ENCODE data around the gene TMEM232. TPM values are rescaled to one million over a fixed set of nuclear protein-coding genes. Genes with fewer than 3 reads are reported as not detected.

TMEM232 gene
- total RNA-seq, 4 donors from 2014 or later: 1.2 to 3.8 (median 2.0) TPM

- intact Hi-C loops (cut with DNase I): no loop called here
- WGBS: 63% methylated on average over 2 of the region's 2 CpGs
- TF ChIP-seq POLR2A (IDR thresholded peaks at IDR 0.05; ENCODE audit: low read depth): no peak
- TF ChIP-seq CTCF (IDR thresholded peaks at IDR 0.05): no peak
- no peak for TF ChIP-seq POLR2AphosphoS5 (IDR thresholded peaks at IDR 0.05)
Observed at GRCh38 chr5:110507972-110508371, 218.5 kb downstream of the TMEM232 start.

GRCh38 chr5:110506378-110506777 lies 220.1 kb downstream of the TMEM232 start:
- no peak for DNase-seq (ENCODE audit: extremely low spot score)
- no peak overlapping the region for H3K27ac ChIP-seq (replicated peaks in 1 of 4)
- H3K9me3 ChIP-seq: no peaks in the 10 kb centered on the region
- intact Hi-C loops (cut with DNase I): no loop called here
- H3K36me3 ChIP-seq: no peaks in the 10 kb centered on the region
- no peak overlapping the region for H3K4me3 ChIP-seq
- no peaks in the 10 kb centered on the region for H3K4me1 ChIP-seq
- H3K27me3 ChIP-seq: no peaks in the 10 kb centered on the region
- TF ChIP-seq POLR2A (IDR thresholded peaks at IDR 0.05; ENCODE audit: low read depth) (no peak), POLR2AphosphoS5 (IDR thresholded peaks at IDR 0.05) (no peak), EP300 (IDR thresholded peaks at IDR 0.05) (no peak), CTCF (IDR thresholded peaks at IDR 0.05) (no peak)

More at GRCh38 chr5:110507972-110508371, 218.5 kb downstream of the TMEM232 start:
- H3K27me3 ChIP-seq: no peaks in the 10 kb centered on the region
- H3K9me3 ChIP-seq: no peaks in the 10 kb centered on the region
- no peak for DNase-seq (ENCODE audit: extremely low spot score)
- no peaks in the 10 kb centered on the region for H3K4me1 ChIP-seq
- H3K36me3 ChIP-seq: no peaks in the 10 kb centered on the region
- no peak overlapping the region for H3K27ac ChIP-seq (replicated peaks in 1 of 4)
- H3K4me3 ChIP-seq: no peak overlapping the region

GRCh38 chr5:110496276-110496675 lies 230.2 kb downstream of the TMEM232 start:
- no peak for TF ChIP-seq CTCF (IDR thresholded peaks at IDR 0.05)
- no peak for TF ChIP-seq POLR2A (IDR thresholded peaks at IDR 0.05; ENCODE audit: low read depth)
- TF ChIP-seq EP300 (IDR thresholded peaks at IDR 0.05): no peak
- no peak for TF ChIP-seq POLR2AphosphoS5 (IDR thresholded peaks at IDR 0.05)
- no peak for DNase-seq (ENCODE audit: extremely low spot score)
- 84% methylated on average over 4 of the region's 4 CpGs for WGBS
- intact Hi-C loops (cut with DNase I): no loop called here
- Histone ChIP-seq H3K4me1 (no peaks in the 10 kb centered on the region), H3K27me3 (no peaks in the 10 kb centered on the region), H3K4me3 (no peak overlapping the region), H3K36me3 (no peaks in the 10 kb centered on the region), H3K27ac (replicated peaks in 1 of 4) (no peak overlapping the region), H3K9me3 (no peaks in the 10 kb centered on the region)

- DNase-seq (ENCODE audit: extremely low spot score): no peak
- TF ChIP-seq CTCF (IDR thresholded peaks at IDR 0.05) (no peak), POLR2A (IDR thresholded peaks at IDR 0.05; ENCODE audit: low read depth) (no peak), EP300 (IDR thresholded peaks at IDR 0.05) (no peak), POLR2AphosphoS5 (IDR thresholded peaks at IDR 0.05) (no peak)
- no peaks in the 10 kb centered on the region for H3K9me3 ChIP-seq
- H3K4me1 ChIP-seq: no peaks in the 10 kb centered on the region
- no peak overlapping the region for H3K4me3 ChIP-seq
- no peaks in the 10 kb centered on the region for H3K36me3 ChIP-seq
- no peak overlapping the region for H3K27ac ChIP-seq (replicated peaks in 1 of 4)
- intact Hi-C loops (cut with DNase I): no loop called here
- no peaks in the 10 kb centered on the region for H3K27me3 ChIP-seq
Observed at GRCh38 chr5:110492446-110492845, 234.0 kb downstream of the TMEM232 start.

GRCh38 chr5:110478895-110479294 lies 247.6 kb downstream of the TMEM232 start:
- H3K27ac ChIP-seq (replicated peaks in 1 of 4): no peak overlapping the region

More at GRCh38 chr5:110478895-110479294, 247.6 kb downstream of the TMEM232 start:
- Histone ChIP-seq H3K36me3 (no peaks in the 10 kb centered on the region), H3K4me1 (no peaks in the 10 kb centered on the region), H3K27me3 (no peaks in the 10 kb centered on the region), H3K9me3 (peaks cover 0 to 10% (median 0%) of the 10 kb centered on the region in 4 donors), H3K4me3 (no peak overlapping the region)
- TF ChIP-seq CTCF (IDR thresholded peaks at IDR 0.05): no peak
- no peak for TF ChIP-seq POLR2AphosphoS5 (IDR thresholded peaks at IDR 0.05)
- TF ChIP-seq EP300 (IDR thresholded peaks at IDR 0.05): no peak
- TF ChIP-seq POLR2A (IDR thresholded peaks at IDR 0.05; ENCODE audit: low read depth): no peak
- no peak for DNase-seq (ENCODE audit: extremely low spot score)
- 53% methylated on average over 2 of the region's 2 CpGs for WGBS
- intact Hi-C loops (cut with DNase I): no loop called here
